Endothelial cell of umbilical vein (primary cell): ENCODE measurements around the gene PCBD1. TPM values are rescaled to one million over a fixed set of nuclear protein-coding genes. Genes with fewer than 3 reads are reported as not detected.

Source experiments
- BruUV-seq: library from RNA; stranded (reverse); fragments of 400-500 nt; replicated peaks from 2 replicates; lab custom pipeline; 2021; lab: Mats Ljungman, UMichigan
- CTCF ChIA-PET: fragments of 300-600, 350-600 bp; sonication (Branson Sonifier 250); formaldehyde crosslinking; loops from one replicate; lab custom pipeline; 2021; ENCODE audit warnings: antibody characterized with exemption, inconsistent platforms; lab: Charles Lee
- POLR2A ChIA-PET: fragments of 300-600, 350-600 bp; sonication (Branson Sonifier 250); formaldehyde crosslinking; loops from one replicate; lab custom pipeline; 2021; ENCODE audit warnings: antibody characterized with exemption, inconsistent platforms; lab: Charles Lee
- DNase-seq: peaks from one replicate; pipeline ENCODE4 v3.0.0-alpha.2; 2011; ENCODE audit warnings: low read depth, low spot score
- FAIRE-seq: peaks from 2 replicates; lab custom pipeline; 2011; peaks lifted over from hg19 to GRCh38; lab: Jason Lieb, UNC
- H2AFZ ChIP-seq: 2 replicates; pipeline ENCODE4 v1.6.0; 2012; ENCODE audit warnings: low read depth, low read length, control low read depth, inconsistent platforms
- H3K27ac ChIP-seq: 2 replicates; pipeline ENCODE4 v1.5.1; 2011; ENCODE audit warnings: low read depth, mild to moderate bottlenecking, control low read depth, low read length, moderate library complexity; ENCODE audit not compliant: insufficient read depth
- H3K27me3 ChIP-seq, 2 experiments: 2 replicates each; pipeline versions ENCODE4 v1.6.0 to v1.6.1; 2011; ENCODE audit warnings: low read length in 2 of 2, mixed read lengths in 1 of 2; ENCODE audit not compliant: control insufficient read depth in 2 of 2, insufficient read depth in 2 of 2
- H3K36me3 ChIP-seq, 2 experiments: 2 replicates in 1 of 2; 3 replicates in 1 of 2; pipeline ENCODE4 v1.5.1; 2011; ENCODE audit warnings: low read length in 2 of 2, mild to moderate bottlenecking in 1 of 2, moderate library complexity in 1 of 2; ENCODE audit not compliant: control insufficient read depth in 2 of 2, insufficient read depth in 2 of 2; ENCODE audit errors: extremely low read depth in 1 of 2
- H3K4me1 ChIP-seq: 3 replicates; pipeline ENCODE4 v1.5.1; 2011; ENCODE audit warnings: mild to moderate bottlenecking, low read length; ENCODE audit not compliant: control insufficient read depth, insufficient read depth; ENCODE audit errors: extremely low read depth
- H3K4me2 ChIP-seq: 2 replicates; pipeline ENCODE4 v1.6.1; 2011; ENCODE audit warnings: low read length, control low read depth, mixed read lengths; ENCODE audit not compliant: insufficient read depth
- H3K4me3 ChIP-seq, 3 experiments: fragments of 200-600 bp in 1 of 3; sonication (generic), shearing (Covaris generic) in 1 of 3; replicated peaks in 1 of 3; 2 replicates each; pipeline ENCODE4 v1.5.1; 2011 to 2016; ENCODE audit warnings: control low read depth in 3 of 3, low read length in 3 of 3, mild to moderate bottlenecking in 2 of 3, inconsistent platforms in 1 of 3, low read depth in 1 of 3, moderate library complexity in 1 of 3; ENCODE audit not compliant: insufficient read depth in 1 of 3
- H3K79me2 ChIP-seq: 2 replicates; pipeline ENCODE4 v1.6.0; 2012; ENCODE audit warnings: low read length, inconsistent platforms; ENCODE audit not compliant: control insufficient read depth, insufficient read depth
- H3K9ac ChIP-seq: replicated peaks from 2 replicates; pipeline ENCODE3; 2011; ENCODE audit warnings: low read length, control low read depth; ENCODE audit not compliant: insufficient read depth; ENCODE audit errors: extremely low read depth
- H3K9me1 ChIP-seq: replicated peaks from 3 replicates; pipeline ENCODE4 v1.6.0; 2011; ENCODE audit warnings: mild to moderate bottlenecking, low read length; ENCODE audit not compliant: control insufficient read depth, insufficient read depth; ENCODE audit errors: extremely low read depth
- H3K9me3 ChIP-seq: replicated peaks from 2 replicates; pipeline ENCODE4 v1.5.1; 2012; ENCODE audit warnings: low read length, inconsistent platforms; ENCODE audit not compliant: control insufficient read depth, insufficient read depth
- H4K20me1 ChIP-seq: replicated peaks from 2 replicates; pipeline ENCODE3; 2011; ENCODE audit warnings: mild to moderate bottlenecking, low read length; ENCODE audit not compliant: control insufficient read depth, insufficient read depth; ENCODE audit errors: extremely low read depth
- EZH2 ChIP-seq: IDR thresholded peaks from 2 replicates; pipeline ENCODE4 v1.6.1; 2012; ENCODE audit warnings: borderline replicate concordance, low read depth, mild to moderate bottlenecking, moderate library complexity, low read length, inconsistent platforms; ENCODE audit not compliant: severe bottlenecking
- FOS ChIP-seq: IDR thresholded peaks from 2 replicates; pipeline ENCODE4 v1.6.1; 2011; ENCODE audit warnings: mild to moderate bottlenecking, low read length, moderate library complexity, borderline replicate concordance; ENCODE audit not compliant: insufficient read depth
- GATA2 ChIP-seq: IDR thresholded peaks from 2 replicates; pipeline ENCODE4 v1.7.0; 2011; ENCODE audit warnings: low read depth, mild to moderate bottlenecking, moderate library complexity, mixed read lengths, low read length; ENCODE audit not compliant: insufficient read length, insufficient read depth
- JUN ChIP-seq: IDR thresholded peaks from 2 replicates; pipeline ENCODE4 v1.6.1; 2011; ENCODE audit warnings: borderline replicate concordance, low read depth; ENCODE audit not compliant: insufficient read length, insufficient read depth
- MYC ChIP-seq: IDR thresholded peaks from one replicate; pipeline ENCODE4 v1.6.1; 2011; ENCODE audit warnings: mild to moderate bottlenecking, low read depth, low read length
- POLR2A ChIP-seq: IDR thresholded peaks from 2 replicates; pipeline ENCODE4 v1.6.1; 2012; ENCODE audit warnings: low read depth, mild to moderate bottlenecking, control low read depth, low read length
- POLR2AphosphoS5 ChIP-seq: IDR thresholded peaks from 2 replicates; pipeline ENCODE4 v1.6.1; 2012; ENCODE audit warnings: low read depth, mild to moderate bottlenecking, control low read depth, low read length, moderate library complexity; ENCODE audit not compliant: insufficient read depth
- dilution Hi-C: fragments of 300-500 bp; cut with MboI; formaldehyde crosslinking; loops from one replicate; pipeline ENCODE4 v1.15.0; 2019; ENCODE audit warnings: low sequenced_read_pairs; ENCODE audit not compliant: extremely low pct_ligation_motif_present
- intact Hi-C: fragments of 100-400 bp; cut with micrococcal nuclease; formaldehyde crosslinking; loops from one replicate; pipeline ENCODE4 v1.10.0; 2022
- polyA plus RNA-seq, 4 experiments: library from polyadenylated mRNA; depleted of rRNA in 3 of 4; stranded (reverse) in 3 of 4; unstranded in 1 of 4; fragments of >200 nt; gene quantifications; 2 replicates each; pipeline versions ENCODE4 v1.2.1 to v1.2.3, GENCODE V29; 2011 to 2012; ENCODE audit warnings: missing spikeins in 1 of 4
- total RNA-seq: library from RNA; stranded (reverse); gene quantifications from 2 replicates; pipeline ENCODE4 v1.2.3, GENCODE V29; 2021
- TF ChIP-seq, protein P1 (sequence below): IDR thresholded peaks from 2 replicates; pipeline ENCODE4 v1.6.1; 2011; ENCODE audit not compliant: insufficient read depth, insufficient read length
- TF ChIP-seq, protein P2 (sequence below), 2 donors: IDR thresholded peaks; 1 replicate in 1 of 2; 2 replicates in 1 of 2; pipeline ENCODE4 v1.5.1; 2011; ENCODE audit warnings: low read length in 2 of 2, mild to moderate bottlenecking in 2 of 2, moderate library complexity in 2 of 2, control low read depth in 1 of 2, inconsistent platforms in 1 of 2, low read depth in 1 of 2; ENCODE audit not compliant: insufficient read depth in 1 of 2; ENCODE audit errors: extremely low read depth in 1 of 2

Gene PCBD1
- total and polyA plus RNA-seq, 2 donors (not counting 3 experiments of a cell fraction or from before 2014, with no cell fraction given): 95.7 to 113 TPM

DNA sequence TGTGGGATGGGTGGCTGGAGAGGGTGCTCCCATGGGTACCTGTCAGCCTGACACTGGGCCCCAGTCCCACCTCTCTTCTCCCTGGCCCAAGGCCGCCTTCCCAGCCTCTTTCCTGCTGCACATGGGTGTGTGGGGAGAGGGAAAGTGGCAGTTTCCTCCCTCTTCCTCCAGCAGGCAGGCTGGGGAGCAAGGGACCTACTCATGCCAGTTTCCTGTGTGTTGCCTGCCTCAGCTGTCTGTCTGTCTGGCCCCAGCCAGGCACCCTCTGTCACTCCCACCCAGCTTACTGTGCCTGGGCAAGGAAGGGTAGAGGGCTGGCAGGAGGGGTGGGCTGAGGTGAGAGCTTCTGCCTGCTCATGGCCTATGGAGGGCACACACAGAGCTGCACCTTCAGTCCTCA, 46.3 kb upstream of the PCBD1 start:
- H4K20me1 ChIP-seq: no peaks in the 10 kb centered on the region
- no TSS peak for BruUV-seq
- DNase-seq: no peak
- intact Hi-C loops: no loop called here
- TF ChIP-seq GATA2 (no peak), FOS (no peak), MYC (no peak), JUN (no peak), EZH2 (no peak), POLR2AphosphoS5 (no peak), POLR2A (no peak)
- TF ChIP-seq, protein P1, sequence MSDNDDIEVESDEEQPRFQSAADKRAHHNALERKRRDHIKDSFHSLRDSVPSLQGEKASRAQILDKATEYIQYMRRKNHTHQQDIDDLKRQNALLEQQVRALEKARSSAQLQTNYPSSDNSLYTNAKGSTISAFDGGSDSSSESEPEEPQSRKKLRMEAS: no peak
- TF ChIP-seq, protein P2, sequence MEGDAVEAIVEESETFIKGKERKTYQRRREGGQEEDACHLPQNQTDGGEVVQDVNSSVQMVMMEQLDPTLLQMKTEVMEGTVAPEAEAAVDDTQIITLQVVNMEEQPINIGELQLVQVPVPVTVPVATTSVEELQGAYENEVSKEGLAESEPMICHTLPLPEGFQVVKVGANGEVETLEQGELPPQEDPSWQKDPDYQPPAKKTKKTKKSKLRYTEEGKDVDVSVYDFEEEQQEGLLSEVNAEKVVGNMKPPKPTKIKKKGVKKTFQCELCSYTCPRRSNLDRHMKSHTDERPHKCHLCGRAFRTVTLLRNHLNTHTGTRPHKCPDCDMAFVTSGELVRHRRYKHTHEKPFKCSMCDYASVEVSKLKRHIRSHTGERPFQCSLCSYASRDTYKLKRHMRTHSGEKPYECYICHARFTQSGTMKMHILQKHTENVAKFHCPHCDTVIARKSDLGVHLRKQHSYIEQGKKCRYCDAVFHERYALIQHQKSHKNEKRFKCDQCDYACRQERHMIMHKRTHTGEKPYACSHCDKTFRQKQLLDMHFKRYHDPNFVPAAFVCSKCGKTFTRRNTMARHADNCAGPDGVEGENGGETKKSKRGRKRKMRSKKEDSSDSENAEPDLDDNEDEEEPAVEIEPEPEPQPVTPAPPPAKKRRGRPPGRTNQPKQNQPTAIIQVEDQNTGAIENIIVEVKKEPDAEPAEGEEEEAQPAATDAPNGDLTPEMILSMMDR (IDR thresholded peaks at IDR 0.05; ENCODE audit: extremely low read depth in 1 of 2, insufficient read depth in 1 of 2, low read depth in 1 of 2, low read length in 2 of 2): no peak
- no peak overlapping the region for H3K9ac ChIP-seq
- H3K9me3 ChIP-seq: no peaks in the 10 kb centered on the region
- no peaks in the 10 kb centered on the region for H3K36me3 ChIP-seq
- ChIA-PET POLR2A (no interaction called here), CTCF (no interaction called here)
- dilution Hi-C loops: no loop called here
- FAIRE-seq: no peak
- no peak overlapping the region for H3K4me3 ChIP-seq
- H3K27ac ChIP-seq: no peak overlapping the region
- H3K4me1 ChIP-seq: no peaks in the 10 kb centered on the region
- H2AFZ ChIP-seq: no peak overlapping the region
- no peaks in the 10 kb centered on the region for H3K79me2 ChIP-seq
- H3K9me1 ChIP-seq: no peaks in the 10 kb centered on the region
- no peak overlapping the region for H3K4me2 ChIP-seq
- H3K27me3 ChIP-seq: peaks cover 4 to 18% of the 10 kb centered on the region in 2 experiments
